Natural killer cell treated with Interleukin-12 subunit alpha and Interleukin-12 subunit beta and Interleukin-15 and Interleukin-18, amount 100 ng/mL, for 72 hours (primary cell): Measurements from ENCODE around the gene STT3B. TPM values are rescaled to one million over a fixed set of nuclear protein-coding genes. Genes with fewer than 3 reads are reported as not detected.

Experiments used
- ATAC-seq, 2 donors: fragments of 150-1000 bp; cut with Tn5 transposase in 1 of 2; sonication (Bioruptor Pico), chemical (Tn5 transposase) in 1 of 2; 2 replicates each; pipeline ENCODE4 v1.10.0; 2021
- DNase-seq: peaks from one replicate; pipeline ENCODE4 v3.0.0; 2022; ENCODE audit warnings: low spot score
- H3K27ac Mint-ChIP-seq, 2 donors: 1 replicate in 1 of 2; 2 replicates in 1 of 2; pipeline ENCODE4 v1.8.0; 2022; ENCODE audit warnings: mixed read lengths in 2 of 2, mild to moderate bottlenecking in 1 of 2, moderate library complexity in 1 of 2
- H3K27me3 Mint-ChIP-seq, 2 donors: 1 replicate in 1 of 2; 2 replicates in 1 of 2; pipeline ENCODE4 v1.8.0; 2022; ENCODE audit warnings: mixed read lengths in 2 of 2
- H3K36me3 Mint-ChIP-seq: one replicate; pipeline ENCODE4 v1.8.0; 2022; ENCODE audit warnings: mixed read lengths
- H3K4me1 Mint-ChIP-seq, 2 donors: 1 replicate in 1 of 2; 2 replicates in 1 of 2; pipeline ENCODE4 v1.8.0; 2022; ENCODE audit warnings: low read depth in 2 of 2, mixed read lengths in 2 of 2, mild to moderate bottlenecking in 1 of 2
- H3K4me3 Mint-ChIP-seq: one replicate; pipeline ENCODE4 v1.8.0; 2022; ENCODE audit warnings: mixed read lengths
- H3K9me3 Mint-ChIP-seq: 2 replicates; pipeline ENCODE4 v1.8.0; 2022; ENCODE audit warnings: mixed read lengths
- total RNA-seq, 2 donors: library from RNA; stranded (reverse); gene quantifications; one replicate each; pipeline ENCODE4 v1.2.3, GENCODE V29; 2022

Gene STT3B
- total RNA-seq, 2 donors from 2014 or later: 131 to 160 TPM

DNA sequence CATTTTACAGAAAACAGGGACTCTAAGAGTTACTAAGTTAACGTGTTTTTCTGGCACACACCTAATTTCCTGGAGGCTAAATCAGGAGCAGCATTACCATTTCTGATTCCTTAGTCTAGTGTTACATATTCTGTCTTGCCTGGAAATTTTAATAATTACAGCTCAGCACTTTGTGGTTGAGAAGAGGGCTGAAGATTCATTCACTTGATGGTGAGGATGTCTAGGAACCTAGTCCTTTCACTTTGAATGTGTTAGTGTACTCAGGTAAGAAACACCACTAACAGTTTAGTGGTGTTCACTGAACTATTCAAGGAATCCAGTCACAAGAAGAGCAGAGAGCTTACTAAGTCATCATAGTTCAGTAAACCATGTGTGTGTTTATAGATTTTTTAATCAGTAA is 102.8 kb downstream of the STT3B start:
- H3K27ac Mint-ChIP-seq: peak overlapping the region; percentile 66 to 90
- DNase-seq (no peak), ATAC-seq (peak; percentile 45 to 80)
- H3K4me3 Mint-ChIP-seq: peak overlapping the region; percentile 35
- H3K36me3 Mint-ChIP-seq: peaks cover 14% of the 10 kb centered on the region
- H3K4me1 Mint-ChIP-seq: peaks cover 21 to 36% of the 10 kb centered on the region in 2 donors
- no peaks in the 10 kb centered on the region for H3K9me3 Mint-ChIP-seq
- no peaks in the 10 kb centered on the region for H3K27me3 Mint-ChIP-seq

DNA sequence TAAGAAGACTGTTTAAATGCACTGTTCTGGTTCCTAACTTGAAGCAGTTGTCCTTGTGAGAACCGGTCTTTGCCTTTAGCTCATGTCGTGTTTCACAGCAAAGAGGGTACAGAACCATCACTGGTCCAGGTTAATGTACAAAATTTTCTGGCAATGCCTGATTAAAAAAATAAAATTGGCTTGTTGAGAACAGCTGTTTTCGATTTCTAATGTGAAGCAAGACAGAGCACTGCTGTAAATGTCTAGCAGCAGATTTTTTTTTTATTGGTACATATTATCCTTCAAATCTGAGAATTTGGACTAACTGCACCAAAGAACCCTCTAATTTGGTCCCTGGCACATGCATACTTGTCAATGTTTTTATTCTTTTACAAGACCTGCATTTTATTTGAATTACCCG is 103.3 kb downstream of the STT3B start:
- DNase-seq (no peak), ATAC-seq (no peak)
- Mint-ChIP-seq H3K27me3 (no peaks in the 10 kb centered on the region), H3K9me3 (no peaks in the 10 kb centered on the region), H3K27ac (peak overlapping the region; percentile 66 to 90), H3K36me3 (peaks cover 12% of the 10 kb centered on the region), H3K4me3 (peak overlapping the region; percentile 35), H3K4me1 (peaks cover 21 to 36% of the 10 kb centered on the region in 2 donors)

DNA sequence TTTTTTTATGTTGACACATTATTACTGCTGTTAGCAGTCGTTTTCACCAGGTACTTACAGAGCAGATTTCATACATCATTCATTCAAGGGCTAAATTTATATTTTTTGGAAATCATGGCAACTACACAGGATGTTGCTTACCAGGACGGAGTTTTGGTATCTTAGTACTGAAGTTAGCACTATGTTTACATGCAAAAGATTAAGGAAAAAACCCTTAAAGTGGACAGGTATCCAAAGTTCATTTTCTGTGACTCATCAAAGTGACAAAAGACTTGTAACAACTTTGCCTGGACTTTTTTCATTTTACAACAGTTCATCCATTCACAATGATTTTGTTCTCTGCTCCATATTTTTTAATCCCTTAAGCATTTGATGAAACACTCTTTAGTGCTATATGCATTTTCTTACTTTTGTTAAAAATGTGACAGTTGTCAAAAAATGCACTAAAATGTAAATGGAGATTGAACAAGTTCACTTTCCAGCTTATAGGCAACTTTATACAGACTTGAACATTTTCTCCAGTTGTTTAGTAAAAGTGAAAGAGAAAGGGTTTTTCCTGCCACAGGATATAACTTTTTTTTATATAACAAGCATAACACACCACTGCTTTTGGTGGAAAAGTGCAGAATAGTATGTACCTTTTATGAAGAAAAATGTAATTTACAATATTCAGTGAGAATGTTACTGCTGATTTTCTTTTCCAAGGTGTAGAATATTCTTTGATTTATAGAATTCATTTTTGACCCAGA is 104.1 kb downstream of the STT3B start:
- Mint-ChIP-seq H3K4me3 (peak overlapping the region; percentile 45), H3K27me3 (no peaks in the 10 kb centered on the region), H3K27ac (peak overlapping the region; percentile 66 to 82), H3K4me1 (peaks cover 21 to 36% of the 10 kb centered on the region in 2 donors), H3K36me3 (peaks cover 12% of the 10 kb centered on the region), H3K9me3 (no peaks in the 10 kb centered on the region)
- DNase-seq (no peak), ATAC-seq (peak in 1 of 2 donors; percentile 65)

DNA sequence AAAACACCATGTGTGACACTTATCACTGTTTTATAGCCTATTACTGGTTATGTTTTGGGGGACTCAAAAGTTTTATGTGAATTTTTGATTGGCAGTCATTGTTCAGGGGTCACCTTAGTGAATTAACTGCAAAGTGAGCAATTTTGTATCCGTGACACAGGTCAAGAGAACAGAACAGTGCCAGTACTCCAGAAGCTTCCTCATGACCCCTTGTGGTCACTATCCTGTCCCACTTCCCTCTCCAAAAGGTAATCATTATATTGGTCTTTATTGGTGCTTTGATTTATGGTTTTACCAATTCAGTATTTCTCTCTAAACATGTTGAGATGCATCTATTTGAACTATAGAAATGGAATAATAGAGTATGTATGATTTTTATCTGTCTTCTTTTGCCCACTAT is 107.1 kb downstream of the STT3B start:
- DNase-seq (no peak), ATAC-seq (no peak)
- H3K4me1 Mint-ChIP-seq: peaks cover 15 to 30% of the 10 kb centered on the region in 2 donors
- no peak overlapping the region for H3K27ac Mint-ChIP-seq
- H3K4me3 Mint-ChIP-seq: no peak overlapping the region
- H3K9me3 Mint-ChIP-seq: no peaks in the 10 kb centered on the region
- no peaks in the 10 kb centered on the region for H3K27me3 Mint-ChIP-seq
- H3K36me3 Mint-ChIP-seq: peaks cover 7% of the 10 kb centered on the region

DNA sequence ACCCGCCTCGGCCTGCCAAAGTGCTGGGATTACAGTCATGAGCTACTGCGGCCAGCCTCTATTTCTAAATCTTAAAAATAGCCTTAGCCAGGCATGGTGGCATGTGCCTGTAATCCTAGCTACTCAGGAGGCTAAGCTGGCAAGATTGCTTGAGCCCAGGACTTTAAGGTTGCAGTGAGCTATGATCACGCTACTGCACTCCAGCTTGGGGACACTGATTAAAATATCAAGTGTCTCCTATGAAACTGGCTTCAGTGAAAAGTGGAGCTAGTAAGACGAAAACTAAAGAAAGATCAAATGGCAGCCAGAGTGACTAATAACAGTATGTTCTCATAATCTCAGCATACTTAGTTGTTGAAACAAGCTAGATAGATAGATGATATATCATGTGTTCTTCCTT is 112.5 kb downstream of the STT3B start:
- ATAC-seq: no peak
- DNase-seq: no peak
- Mint-ChIP-seq H3K9me3 (peaks cover 17% of the 10 kb centered on the region), H3K27me3 (no peaks in the 10 kb centered on the region), H3K4me3 (no peak overlapping the region), H3K36me3 (peaks cover 30% of the 10 kb centered on the region), H3K27ac (no peak overlapping the region), H3K4me1 (peaks cover 0 to 8% of the 10 kb centered on the region in 2 donors)

DNA sequence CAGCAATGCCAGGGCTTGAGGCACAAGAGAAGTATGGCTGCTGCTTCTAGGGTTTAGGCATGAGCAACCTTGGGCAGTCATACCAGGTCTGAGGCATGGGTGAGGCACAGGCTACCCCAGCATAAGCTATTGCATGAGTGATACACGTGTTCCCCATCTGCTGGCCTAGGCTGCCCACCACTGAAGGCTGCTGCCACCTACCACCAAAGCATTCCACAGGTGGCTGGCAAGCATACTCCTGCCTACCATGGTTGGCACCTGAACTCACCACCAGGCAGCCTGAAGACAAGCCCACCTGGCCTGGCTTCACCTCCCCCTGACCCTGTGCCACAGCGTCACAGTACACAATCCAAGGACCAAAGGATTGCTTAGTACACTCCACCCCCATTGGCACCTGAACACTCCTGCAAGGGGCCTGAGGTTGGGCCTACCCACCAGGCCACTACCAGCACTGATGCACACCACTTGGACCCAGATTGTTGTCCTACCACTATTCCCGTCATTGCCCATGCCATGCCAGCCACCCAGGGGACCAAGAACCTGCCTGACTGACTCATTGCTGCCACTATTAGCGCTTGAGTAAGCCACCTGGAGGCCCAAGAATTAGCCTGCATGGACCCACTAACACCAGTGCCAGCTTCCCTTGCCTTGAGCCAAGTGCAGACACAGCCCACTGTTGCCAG is 115.7 kb downstream of the STT3B start:
- Mint-ChIP-seq H3K36me3 (peaks cover 62% of the 10 kb centered on the region), H3K4me3 (no peak overlapping the region), H3K27ac (no peak overlapping the region), H3K9me3 (peaks cover 35% of the 10 kb centered on the region), H3K4me1 (peaks cover 0 to 8% of the 10 kb centered on the region in 2 donors), H3K27me3 (no peaks in the 10 kb centered on the region)
- ATAC-seq (peak in 1 of 2 donors; percentile 27), DNase-seq (no peak)

DNA sequence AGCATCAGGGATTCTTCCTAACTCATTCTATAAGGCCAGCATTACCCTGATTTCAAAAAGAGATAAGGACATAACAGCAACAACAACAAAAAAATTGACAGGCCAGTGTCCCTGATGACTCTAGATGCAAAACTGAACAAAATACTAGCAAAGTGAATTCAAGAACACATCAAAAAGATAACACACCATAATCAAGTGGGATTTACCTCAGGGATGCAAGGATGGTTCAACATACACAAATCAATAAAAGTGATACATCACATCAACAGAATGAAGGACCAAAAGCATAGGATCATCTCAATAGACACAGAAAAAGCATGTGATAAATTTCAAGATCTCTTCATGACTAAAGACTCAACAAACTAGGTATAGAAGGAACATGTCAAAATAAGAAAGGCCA is 119.6 kb downstream of the STT3B start:
- DNase-seq (no peak), ATAC-seq (no peak)
- Mint-ChIP-seq H3K27me3 (no peaks in the 10 kb centered on the region), H3K27ac (no peak overlapping the region), H3K9me3 (peaks cover 52% of the 10 kb centered on the region), H3K4me1 (peaks cover 0 to 8% of the 10 kb centered on the region in 2 donors), H3K4me3 (no peak overlapping the region), H3K36me3 (peaks cover 84% of the 10 kb centered on the region)

DNA sequence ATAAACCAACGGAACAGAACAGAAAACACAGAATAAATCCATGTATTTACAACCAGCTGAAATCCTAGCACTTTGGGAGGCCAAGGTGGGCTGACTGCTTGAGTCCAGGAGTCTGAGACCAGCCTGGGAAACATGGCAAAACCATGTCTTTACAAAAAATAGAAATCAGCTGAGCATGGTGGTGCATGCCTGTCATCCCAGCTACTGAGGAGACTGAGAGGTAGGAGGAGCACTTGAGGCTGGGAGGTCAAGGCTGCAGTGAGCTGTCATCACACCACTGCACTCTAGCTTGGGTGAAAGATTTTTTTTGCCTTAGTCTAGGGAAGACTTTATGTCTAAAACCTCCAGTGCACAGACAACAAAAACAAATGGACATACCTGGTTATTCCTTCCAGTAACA is 120.7 kb downstream of the STT3B start:
- ATAC-seq: no peak
- peaks cover 89% of the 10 kb centered on the region for H3K36me3 Mint-ChIP-seq

DNA sequence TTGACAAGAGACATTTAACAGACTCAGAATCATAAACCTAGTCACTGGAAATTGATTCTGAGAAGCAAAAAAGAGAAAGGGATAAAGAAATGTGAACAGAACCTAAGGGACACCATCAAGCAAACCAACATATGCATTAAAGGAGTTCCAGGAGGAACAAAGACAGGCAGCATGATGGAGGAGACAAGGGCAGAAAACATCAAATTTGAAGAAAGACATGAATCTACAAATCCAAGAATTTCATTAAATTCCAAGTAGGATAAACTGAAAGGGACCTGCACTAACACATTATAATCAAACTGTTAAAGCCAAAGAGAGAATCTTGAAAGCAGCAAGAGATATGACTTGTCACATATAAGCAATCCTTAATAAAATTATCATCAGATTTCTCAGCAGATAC is 122.3 kb downstream of the STT3B start:
- Mint-ChIP-seq H3K36me3 (peaks cover 75% of the 10 kb centered on the region), H3K27me3 (no peaks in the 10 kb centered on the region), H3K4me3 (no peak overlapping the region), H3K9me3 (peaks cover 45% of the 10 kb centered on the region), H3K4me1 (no peaks in the 10 kb centered on the region), H3K27ac (no peak overlapping the region)
- no peak for DNase-seq
- no peak for ATAC-seq

More for the DNA sequence above, 120.7 kb downstream of the STT3B start:
- DNase-seq: no peak
- no peaks in the 10 kb centered on the region for H3K27me3 Mint-ChIP-seq
- H3K9me3 Mint-ChIP-seq: peaks cover 53% of the 10 kb centered on the region
- peaks cover 0 to 8% of the 10 kb centered on the region in 2 donors for H3K4me1 Mint-ChIP-seq
- H3K4me3 Mint-ChIP-seq: no peak overlapping the region
- H3K27ac Mint-ChIP-seq: no peak overlapping the region

DNA sequence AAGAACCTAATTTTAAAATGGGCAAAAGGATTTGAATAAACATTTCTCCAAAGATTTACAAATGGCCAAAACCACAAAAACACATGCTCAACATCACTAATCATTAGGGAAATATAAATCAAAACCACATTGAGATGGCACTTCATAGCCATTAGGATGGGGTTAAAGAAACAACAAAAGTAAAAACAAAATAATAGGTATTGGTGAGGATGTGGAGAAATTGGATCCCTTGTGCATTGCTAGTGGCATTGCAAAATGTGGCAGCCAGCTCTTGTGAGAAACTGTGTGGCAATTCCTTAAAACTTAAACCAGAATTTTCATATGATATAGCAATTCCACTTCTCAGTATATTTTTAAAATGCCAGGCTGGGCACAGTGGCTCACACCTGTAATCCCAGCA is 126.5 kb downstream of the STT3B start:
- Mint-ChIP-seq H3K36me3 (peaks cover 35% of the 10 kb centered on the region), H3K4me1 (no peaks in the 10 kb centered on the region)
- no peak for ATAC-seq

DNA sequence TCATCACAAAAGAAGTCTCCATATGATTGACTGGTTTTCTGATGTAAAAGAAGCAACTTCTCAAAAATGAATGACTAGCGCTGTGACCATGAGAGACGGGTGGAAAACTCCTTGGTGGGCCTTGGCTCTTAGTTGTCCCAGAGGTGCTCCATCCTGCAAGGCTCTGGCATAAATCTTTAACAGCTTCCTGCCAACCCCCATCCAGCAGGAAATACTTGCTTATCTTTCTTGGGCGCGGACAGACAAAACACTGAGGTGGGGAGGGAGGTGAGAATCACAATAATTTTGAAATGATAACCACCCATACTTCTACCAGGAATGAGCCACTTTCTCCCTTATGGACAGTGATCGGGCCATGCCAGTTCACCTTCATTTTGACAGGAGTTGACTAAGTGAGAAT is 128.6 kb downstream of the STT3B start:
- ATAC-seq (no peak), DNase-seq (no peak)
- H3K4me1 Mint-ChIP-seq: no peaks in the 10 kb centered on the region
- peaks cover 15% of the 10 kb centered on the region for H3K9me3 Mint-ChIP-seq
- no peak overlapping the region for H3K4me3 Mint-ChIP-seq
- peaks cover 23% of the 10 kb centered on the region for H3K36me3 Mint-ChIP-seq
- peaks cover 5 to 11% of the 10 kb centered on the region in 2 donors for H3K27me3 Mint-ChIP-seq
- no peak overlapping the region for H3K27ac Mint-ChIP-seq

More for the DNA sequence above, 126.5 kb downstream of the STT3B start:
- peaks cover 5 to 11% of the 10 kb centered on the region in 2 donors for H3K27me3 Mint-ChIP-seq
- peaks cover 21% of the 10 kb centered on the region for H3K9me3 Mint-ChIP-seq
- no peak for DNase-seq
- H3K4me3 Mint-ChIP-seq: no peak overlapping the region
- no peak overlapping the region for H3K27ac Mint-ChIP-seq

DNA sequence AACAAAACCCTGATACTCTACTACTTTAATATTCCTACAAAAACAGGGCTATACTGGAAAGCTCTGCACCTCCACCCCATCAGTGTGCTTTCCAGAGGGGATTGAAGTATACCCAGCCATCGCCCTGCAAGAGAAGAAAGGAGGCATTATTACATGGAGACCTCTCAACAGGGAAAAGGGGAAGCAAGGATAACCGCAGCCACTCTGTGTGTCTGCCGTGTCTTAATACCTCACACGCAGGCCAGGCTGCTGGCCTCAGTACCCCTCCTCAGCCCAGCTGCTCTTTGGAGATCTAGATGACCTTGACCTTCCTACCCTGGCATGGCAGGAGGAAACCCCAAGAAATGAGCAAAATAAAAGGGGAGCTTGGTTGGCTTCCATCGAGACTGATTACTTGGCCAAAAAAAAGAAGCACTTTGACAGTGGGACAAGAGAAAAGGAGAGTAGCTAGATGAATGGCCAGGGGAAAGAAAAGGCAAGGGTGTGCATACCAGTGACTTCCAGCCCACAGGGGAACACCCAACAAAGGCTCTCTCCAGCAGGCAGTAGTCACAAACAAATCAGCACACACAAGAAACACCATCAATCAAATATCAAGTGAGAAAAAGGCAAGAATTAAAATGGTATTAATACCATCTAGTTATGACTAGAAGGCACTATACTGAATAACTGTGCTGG is 129.4 kb downstream of the STT3B start:
- Mint-ChIP-seq H3K4me3 (no peak overlapping the region), H3K27ac (no peak overlapping the region), H3K27me3 (peaks cover 5 to 11% of the 10 kb centered on the region in 2 donors), H3K9me3 (peaks cover 8% of the 10 kb centered on the region), H3K4me1 (no peaks in the 10 kb centered on the region), H3K36me3 (peaks cover 15% of the 10 kb centered on the region)
- ATAC-seq (no peak), DNase-seq (no peak)

DNA sequence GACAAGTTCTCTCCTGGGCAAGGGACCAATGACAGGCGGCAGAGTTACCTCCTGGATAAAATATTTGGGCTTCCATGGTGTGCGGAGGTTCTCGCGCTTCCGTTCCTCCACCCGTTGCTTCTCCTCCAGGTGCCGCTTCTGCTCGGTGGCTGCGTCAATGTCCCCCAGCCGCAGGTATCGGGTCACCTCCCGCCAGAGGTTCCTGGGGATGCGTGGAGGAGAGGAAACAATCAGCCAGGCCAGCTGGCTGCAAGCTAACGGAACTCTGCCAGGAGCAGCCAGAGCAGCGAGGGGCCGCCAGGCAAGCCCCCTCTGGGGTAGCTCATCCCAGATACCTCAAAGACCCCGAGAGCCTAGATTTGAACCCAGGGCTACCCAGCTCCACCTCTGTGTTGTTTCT is 131.3 kb downstream of the STT3B start:
- no peak overlapping the region for H3K27ac Mint-ChIP-seq
- H3K36me3 Mint-ChIP-seq: no peaks in the 10 kb centered on the region
- ATAC-seq: no peak
- no peak for DNase-seq
- H3K4me1 Mint-ChIP-seq: no peaks in the 10 kb centered on the region
- no peak overlapping the region for H3K4me3 Mint-ChIP-seq
- H3K9me3 Mint-ChIP-seq: no peaks in the 10 kb centered on the region
- H3K27me3 Mint-ChIP-seq: peaks cover 5 to 11% of the 10 kb centered on the region in 2 donors

DNA sequence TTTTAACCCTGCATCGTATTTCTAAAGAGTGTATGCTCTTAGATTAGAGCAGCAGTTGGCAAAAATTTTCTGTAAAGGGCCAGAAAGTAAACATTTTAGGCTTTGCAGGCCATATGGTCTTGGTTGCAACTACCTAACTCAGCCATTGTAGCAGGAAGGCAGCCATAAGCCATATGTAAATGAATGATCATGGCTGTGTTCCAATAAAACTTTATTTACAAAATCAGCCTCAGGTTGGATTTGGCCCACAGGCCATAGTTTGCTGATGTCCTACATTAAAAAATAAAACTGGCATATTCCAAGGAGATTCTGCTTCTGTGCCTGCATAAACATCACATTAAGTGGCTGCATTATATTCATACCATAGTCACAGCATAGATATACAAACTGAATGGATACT is 134.9 kb downstream of the STT3B start:
- H3K9me3 Mint-ChIP-seq: no peaks in the 10 kb centered on the region
- no peaks in the 10 kb centered on the region for H3K4me1 Mint-ChIP-seq
- H3K27me3 Mint-ChIP-seq: peaks cover 6 to 9% of the 10 kb centered on the region in 2 donors
- DNase-seq: no peak
- no peak for ATAC-seq
- no peak overlapping the region for H3K27ac Mint-ChIP-seq
- no peaks in the 10 kb centered on the region for H3K36me3 Mint-ChIP-seq
- H3K4me3 Mint-ChIP-seq: no peak overlapping the region
